Keratinocyte (primary cell): ENCODE data around the gene ZNF423. TPM values are rescaled to one million over a fixed set of nuclear protein-coding genes. Genes with fewer than 3 reads are reported as not detected.

Experiments used
- DNase-seq: peaks from one replicate; pipeline ENCODE4 v3.0.0-alpha.2; 2011; ENCODE audit warnings: low read depth, missing footprints, low spot score
- FAIRE-seq: peaks from 2 replicates; lab custom pipeline; 2011; peaks lifted over from hg19 to GRCh38; lab: Jason Lieb, UNC
- H2AFZ ChIP-seq: 2 replicates; pipeline ENCODE4 v1.6.0; 2012; ENCODE audit warnings: low read length, control low read depth, inconsistent platforms; ENCODE audit not compliant: control insufficient read depth
- H3K27ac ChIP-seq: 2 replicates; pipeline ENCODE4 v1.5.1; 2011; ENCODE audit warnings: low read length; ENCODE audit not compliant: control insufficient read depth, insufficient read depth
- H3K27me3 ChIP-seq: 3 replicates; pipeline ENCODE4 v1.6.0; 2011; ENCODE audit warnings: low read length; ENCODE audit not compliant: control insufficient read depth, insufficient read depth; ENCODE audit errors: extremely low read depth
- H3K36me3 ChIP-seq, 2 experiments: 2 replicates in 1 of 2; 3 replicates in 1 of 2; pipeline ENCODE4 v1.5.1; 2011; ENCODE audit warnings: low read length in 2 of 2, mild to moderate bottlenecking in 1 of 2; ENCODE audit not compliant: control insufficient read depth in 2 of 2, insufficient read depth in 2 of 2; ENCODE audit errors: extremely low read depth in 1 of 2
- H3K4me1 ChIP-seq: 3 replicates; pipeline ENCODE4 v1.5.1; 2011; ENCODE audit warnings: low read length; ENCODE audit not compliant: control insufficient read depth, insufficient read depth; ENCODE audit errors: extremely low read depth
- H3K4me2 ChIP-seq: 3 replicates; pipeline ENCODE4 v1.6.0; 2011; ENCODE audit warnings: low read depth, low read length; ENCODE audit not compliant: control insufficient read depth, insufficient read depth; ENCODE audit errors: extremely low read depth
- H3K4me3 ChIP-seq, 3 experiments: fragments of 200-600 bp in 1 of 3; sonication (generic) in 1 of 3; 2 replicates in 2 of 3; 3 replicates in 1 of 3; pipeline ENCODE4 v1.5.1; 2011 to 2016; ENCODE audit warnings: low read length in 3 of 3, mild to moderate bottlenecking in 3 of 3, control low read depth in 2 of 3, inconsistent platforms in 1 of 3, low read depth in 1 of 3, mixed read lengths in 1 of 3, mixed run types in 1 of 3, moderate library complexity in 1 of 3; ENCODE audit not compliant: control insufficient read depth in 2 of 3, insufficient read depth in 2 of 3; ENCODE audit errors: extremely low read depth in 1 of 3
- H3K79me2 ChIP-seq: 2 replicates; pipeline ENCODE4 v1.6.0; 2012; ENCODE audit warnings: low read length; ENCODE audit not compliant: control insufficient read depth, insufficient read depth
- H3K9ac ChIP-seq: 3 replicates; pipeline ENCODE4 v1.6.0; 2011; ENCODE audit warnings: low read length; ENCODE audit not compliant: control insufficient read depth, insufficient read depth; ENCODE audit errors: extremely low read depth
- H3K9me1 ChIP-seq: 3 replicates; pipeline ENCODE4 v1.6.0; 2011; ENCODE audit warnings: low read length; ENCODE audit not compliant: control insufficient read depth, insufficient read depth; ENCODE audit errors: extremely low read depth
- H3K9me3 ChIP-seq: 2 replicates; pipeline ENCODE4 v1.5.1; 2012; ENCODE audit warnings: low read depth, low read length; ENCODE audit not compliant: control insufficient read depth
- H4K20me1 ChIP-seq: 3 replicates; pipeline ENCODE4 v1.6.0; 2011; ENCODE audit warnings: low read length; ENCODE audit not compliant: control insufficient read depth, insufficient read depth; ENCODE audit errors: extremely low read depth
- EZH2 ChIP-seq: IDR thresholded peaks from one replicate; pipeline ENCODE4 v1.6.1; 2012; ENCODE audit warnings: inconsistent platforms, mild to moderate bottlenecking, low read length, moderate library complexity
- dilution Hi-C: fragments of 300-500 bp; cut with MboI; formaldehyde crosslinking; loops from one replicate; pipeline ENCODE4 v1.7.0; 2020; ENCODE audit warnings: low sequenced_read_pairs; ENCODE audit not compliant: extremely low pct_ligation_motif_present
- polyA plus RNA-seq, 5 experiments: library from polyadenylated mRNA; depleted of rRNA in 3 of 5; stranded (reverse) in 3 of 5; stranded (forward) in 1 of 5; unstranded in 1 of 5; fragments of >200 nt; gene quantifications; 1 replicate in 1 of 5; 2 replicates in 3 of 5; 3 replicates in 1 of 5; pipeline versions ENCODE4 v1.2.1 to v1.2.3, GENCODE V29; 2011 to 2012; ENCODE audit warnings: missing spikeins in 2 of 5, low read depth in 1 of 5, low replicate concordance in 1 of 5
- TF ChIP-seq, protein P1 (sequence below), 3 experiments: IDR thresholded peaks in 1 of 3; conservative IDR thresholded peaks in 1 of 3; optimal IDR thresholded peaks in 1 of 3; 2 replicates in 2 of 3; 3 replicates in 1 of 3; pipeline versions ENCODE3 to v1.5.1; 2011; ENCODE audit warnings: low read length in 3 of 3, mild to moderate bottlenecking in 3 of 3, moderate library complexity in 2 of 3, control low read depth in 1 of 3, inconsistent platforms in 1 of 3; ENCODE audit not compliant: insufficient read depth in 2 of 3; ENCODE audit errors: extremely low read depth in 1 of 3

Gene ZNF423
- polyA plus RNA-seq, 1 donor (not counting 4 experiments of a cell fraction or from before 2014, with no cell fraction given): 0.05 TPM

GRCh38 chr16:49472598-49472997 lies 383.3 kb downstream of the ZNF423 start:
- Histone ChIP-seq H3K36me3 (no peaks in the 10 kb centered on the region), H2AFZ (no peak overlapping the region), H3K4me3 (no peak overlapping the region), H3K27me3 (no peaks in the 10 kb centered on the region), H3K4me1 (no peaks in the 10 kb centered on the region), H3K79me2 (no peaks in the 10 kb centered on the region), H3K27ac (no peak overlapping the region), H3K9me1 (no peaks in the 10 kb centered on the region), H4K20me1 (no peaks in the 10 kb centered on the region), H3K9me3 (no peaks in the 10 kb centered on the region), H3K4me2 (no peak overlapping the region), H3K9ac (no peak overlapping the region)
- no peak for DNase-seq
- dilution Hi-C loops: no loop called here
- TF ChIP-seq, protein P1, sequence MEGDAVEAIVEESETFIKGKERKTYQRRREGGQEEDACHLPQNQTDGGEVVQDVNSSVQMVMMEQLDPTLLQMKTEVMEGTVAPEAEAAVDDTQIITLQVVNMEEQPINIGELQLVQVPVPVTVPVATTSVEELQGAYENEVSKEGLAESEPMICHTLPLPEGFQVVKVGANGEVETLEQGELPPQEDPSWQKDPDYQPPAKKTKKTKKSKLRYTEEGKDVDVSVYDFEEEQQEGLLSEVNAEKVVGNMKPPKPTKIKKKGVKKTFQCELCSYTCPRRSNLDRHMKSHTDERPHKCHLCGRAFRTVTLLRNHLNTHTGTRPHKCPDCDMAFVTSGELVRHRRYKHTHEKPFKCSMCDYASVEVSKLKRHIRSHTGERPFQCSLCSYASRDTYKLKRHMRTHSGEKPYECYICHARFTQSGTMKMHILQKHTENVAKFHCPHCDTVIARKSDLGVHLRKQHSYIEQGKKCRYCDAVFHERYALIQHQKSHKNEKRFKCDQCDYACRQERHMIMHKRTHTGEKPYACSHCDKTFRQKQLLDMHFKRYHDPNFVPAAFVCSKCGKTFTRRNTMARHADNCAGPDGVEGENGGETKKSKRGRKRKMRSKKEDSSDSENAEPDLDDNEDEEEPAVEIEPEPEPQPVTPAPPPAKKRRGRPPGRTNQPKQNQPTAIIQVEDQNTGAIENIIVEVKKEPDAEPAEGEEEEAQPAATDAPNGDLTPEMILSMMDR (optimal IDR thresholded peaks at IDR 0.05 in 1 of 3, IDR thresholded peaks at IDR 0.05 in 1 of 3, conservative IDR thresholded peaks at IDR 0.05 in 1 of 3; ENCODE audit: extremely low read depth in 1 of 3, insufficient read depth in 2 of 3, low read length in 3 of 3): no peak
- TF ChIP-seq EZH2: no peak
- no peak for FAIRE-seq

GRCh38 chr16:49471038-49471727 lies 384.7 kb downstream of the ZNF423 start:
- Histone ChIP-seq H3K9me3 (no peaks in the 10 kb centered on the region), H3K36me3 (no peaks in the 10 kb centered on the region), H4K20me1 (no peaks in the 10 kb centered on the region), H2AFZ (no peak overlapping the region), H3K9ac (no peak overlapping the region), H3K4me3 (no peak overlapping the region), H3K27ac (no peak overlapping the region), H3K4me2 (no peak overlapping the region), H3K4me1 (no peaks in the 10 kb centered on the region), H3K27me3 (no peaks in the 10 kb centered on the region), H3K79me2 (no peaks in the 10 kb centered on the region), H3K9me1 (no peaks in the 10 kb centered on the region)
- DNase-seq (no peak), FAIRE-seq (no peak)
- TF ChIP-seq, protein P1 (optimal IDR thresholded peaks at IDR 0.05 in 1 of 3, IDR thresholded peaks at IDR 0.05 in 1 of 3, conservative IDR thresholded peaks at IDR 0.05 in 1 of 3; ENCODE audit: extremely low read depth in 1 of 3, insufficient read depth in 2 of 3, low read length in 3 of 3): no peak
- TF ChIP-seq EZH2: no peak
- dilution Hi-C loops: no loop called here
